Medulla oblongata (tissue), 1 donor: ENCODE results near the gene CSGALNACT2.
"Not testable (repeated sequence)": the region's sequence is repeated elsewhere in the genome, so short reads cannot be mapped to it uniquely, and the experiment has no call there.

Source experiments
- DNase-seq: peaks from one replicate; pipeline ENCODE4 v3.0.0-alpha.2; 2015; ENCODE audit errors: extremely low spot score

Gene CSGALNACT2

DNA sequence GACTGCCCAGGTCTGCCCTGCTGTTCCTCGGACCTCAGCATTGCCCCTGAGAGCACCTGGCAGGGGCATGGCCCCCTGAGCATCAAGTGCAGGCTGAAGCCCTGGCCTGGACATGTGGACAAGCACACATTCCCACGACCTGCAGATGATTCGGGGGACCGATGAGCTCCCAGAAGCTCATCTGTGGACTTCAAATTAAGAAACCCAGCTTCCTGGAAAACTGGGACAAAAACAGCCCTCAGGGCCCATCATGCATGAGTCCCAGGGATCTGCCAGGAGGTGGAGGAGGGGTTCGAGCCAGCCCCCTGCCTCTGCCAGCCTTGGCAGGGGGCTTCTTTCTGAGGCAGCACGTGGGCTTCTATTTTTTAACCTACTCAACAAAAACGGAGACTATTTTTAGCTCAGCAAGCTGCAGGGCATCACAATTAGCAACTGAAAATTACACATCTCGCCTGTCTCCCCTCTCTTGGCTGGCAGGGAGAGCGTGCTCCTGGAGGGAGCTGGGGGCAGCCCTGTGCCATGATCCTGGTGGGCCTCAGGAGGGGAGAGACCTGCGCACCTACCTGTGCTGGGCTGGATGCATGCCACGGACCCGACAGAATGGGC lies 76.8 kb downstream of the CSGALNACT2 start:
- peak; percentile 68 for DNase-seq

- peak; percentile 61 for DNase-seq
Observed at GRCh38 chr10:43215758-43216455, 77.7 kb downstream of the CSGALNACT2 start.

- DNase-seq = no peak
Observed at GRCh38 chr10:43216931-43217562, 78.8 kb downstream of the CSGALNACT2 start.

DNA sequence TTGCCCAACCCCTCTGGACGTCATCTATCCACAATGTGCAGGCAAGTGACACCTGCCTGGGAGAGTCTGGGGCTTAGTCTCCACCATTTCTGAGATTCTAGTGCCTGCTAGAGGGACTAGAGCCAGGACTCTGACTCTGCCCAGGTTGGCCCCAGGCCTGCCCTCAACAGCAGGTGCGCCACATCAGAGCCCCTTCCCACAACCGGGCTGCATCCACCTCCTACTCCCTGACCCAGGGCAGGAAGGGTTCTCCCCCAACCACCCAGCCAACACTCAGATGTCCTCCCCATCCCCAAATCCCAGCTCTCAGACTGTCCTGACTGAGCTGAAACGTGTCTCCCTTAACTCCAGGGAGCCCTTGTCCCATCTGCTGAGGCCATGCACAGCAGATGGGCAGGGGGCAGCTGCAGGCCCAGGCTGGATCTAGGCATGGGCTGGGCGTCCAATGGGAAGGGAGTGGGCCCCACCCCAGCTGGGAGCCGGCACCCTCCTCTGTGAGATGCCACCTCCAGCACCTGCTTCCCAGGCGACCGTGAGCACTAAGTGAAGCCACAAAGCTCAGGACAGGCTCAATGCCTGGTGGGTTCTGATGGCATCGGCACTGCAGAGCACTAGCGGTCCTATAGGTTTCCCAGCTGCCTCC lies 79.4 kb downstream of the CSGALNACT2 start:
- no peak for DNase-seq

GRCh38 chr10:43218206-43218950 lies 80.1 kb downstream of the CSGALNACT2 start:
- peak; percentile 79 for DNase-seq

GRCh38 chr10:43218951-43219837 lies 80.9 kb downstream of the CSGALNACT2 start:
- peak; percentile 24 for DNase-seq

DNA sequence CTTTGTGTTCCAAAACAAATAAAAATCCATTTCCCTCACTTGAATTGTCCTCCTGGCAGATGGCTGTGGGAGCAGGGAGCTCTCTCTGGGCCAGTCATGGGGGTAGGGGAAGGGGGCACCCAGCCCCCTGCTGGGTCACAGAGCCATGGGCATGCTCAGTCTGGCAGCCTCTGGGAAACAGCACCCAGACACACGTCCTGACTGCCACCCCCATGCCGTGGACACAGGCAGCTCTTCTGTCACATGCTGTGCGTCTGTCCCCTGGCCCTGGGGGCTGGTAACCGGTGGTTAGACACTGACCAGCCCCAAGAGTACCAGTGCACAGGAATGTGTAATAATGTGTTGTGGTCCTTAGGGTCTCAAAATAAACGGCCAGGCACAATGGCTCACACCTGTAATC lies 81.6 kb downstream of the CSGALNACT2 start:
- no peak for DNase-seq

- not testable (repeated sequence) for DNase-seq
Observed at GRCh38 chr10:43220251-43220650, 82.0 kb downstream of the CSGALNACT2 start.

DNA sequence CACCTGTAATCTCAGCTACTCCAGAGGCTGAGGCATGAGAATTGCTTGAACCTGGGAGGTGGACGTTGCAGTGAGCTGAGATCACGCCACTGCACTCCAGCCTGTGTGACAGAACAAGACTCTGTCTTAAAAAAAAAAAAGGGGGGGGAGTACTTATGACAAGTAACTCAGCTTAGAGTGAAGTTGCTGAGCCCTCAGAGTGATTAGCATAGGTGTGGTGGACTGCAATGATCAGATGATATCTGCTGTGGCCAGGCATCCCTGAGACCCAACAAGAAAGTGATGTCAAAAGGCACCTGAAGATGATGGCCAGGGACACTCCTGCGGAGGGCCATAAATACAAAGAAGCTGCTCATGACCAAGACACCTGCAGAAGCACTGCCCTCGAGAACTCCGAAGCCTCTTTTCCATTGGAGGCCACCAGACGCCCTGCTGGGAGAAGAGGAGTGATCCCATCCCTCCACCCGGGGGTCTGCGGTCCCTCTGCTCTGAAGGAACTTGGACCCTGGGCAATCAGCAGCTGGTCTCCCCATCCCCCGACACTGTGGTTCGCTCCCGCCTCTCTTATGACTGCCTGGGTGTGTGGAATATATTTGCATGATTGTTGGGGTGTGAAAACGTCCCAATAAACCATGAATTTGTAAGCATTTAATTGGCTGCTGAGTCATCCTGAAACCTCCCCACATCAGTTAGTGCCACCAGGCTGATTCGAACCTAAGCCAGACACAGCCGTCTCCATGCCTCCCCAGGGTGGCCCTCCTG lies 82.6 kb downstream of the CSGALNACT2 start:
- no peak for DNase-seq

GRCh38 chr10:43221419-43222209 lies 83.4 kb downstream of the CSGALNACT2 start:
- DNase-seq = no peak

DNA sequence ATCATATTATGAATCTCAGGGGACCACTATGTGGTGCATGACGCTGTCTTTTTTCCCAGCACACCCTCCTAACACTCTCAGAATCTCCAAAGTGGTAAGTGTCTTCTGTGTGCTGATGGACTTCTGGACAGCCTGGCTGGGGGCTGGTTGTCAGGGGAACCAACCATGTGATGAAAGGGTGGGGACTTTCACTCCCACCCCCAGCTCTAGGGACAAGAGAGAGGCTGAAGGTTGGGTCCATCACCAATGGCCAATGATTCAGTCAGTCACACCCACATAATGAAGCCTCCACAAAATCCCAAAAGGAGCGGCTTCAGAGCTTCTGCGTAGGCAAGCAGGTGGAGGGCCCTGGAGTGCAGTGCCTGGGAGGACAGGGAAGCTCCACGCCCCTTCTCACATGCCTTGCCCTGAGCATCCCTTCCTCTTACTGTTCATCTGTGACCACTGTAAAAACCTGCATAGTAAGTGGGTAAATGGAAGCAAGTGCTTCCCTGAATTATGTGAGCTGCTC lies 84.0 kb downstream of the CSGALNACT2 start:
- no peak for DNase-seq

GRCh38 chr10:43223056-43223455 lies 84.8 kb downstream of the CSGALNACT2 start:
- DNase-seq = no peak

DNA sequence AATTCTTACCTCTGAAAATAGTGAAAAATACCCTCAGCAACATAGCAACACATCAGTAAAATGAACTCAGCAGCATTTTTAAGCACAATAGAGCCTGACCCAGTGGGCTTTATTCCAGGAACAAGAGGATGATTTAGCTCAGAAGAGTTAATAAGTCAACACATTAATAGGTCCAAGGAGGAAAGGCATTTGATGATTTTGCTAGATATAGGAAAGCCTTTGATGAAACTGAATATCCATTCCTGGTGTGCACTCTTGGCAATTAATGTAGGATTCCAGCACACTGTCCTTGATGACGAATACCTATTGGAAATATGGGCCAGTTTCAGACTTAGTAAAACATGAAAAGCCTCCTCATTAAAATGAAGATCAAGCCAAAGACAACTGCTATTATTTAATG lies 86.1 kb downstream of the CSGALNACT2 start:
- DNase-seq = no peak

GRCh38 chr10:43225004-43225786 lies 87.0 kb downstream of the CSGALNACT2 start:
- no peak for DNase-seq

DNA sequence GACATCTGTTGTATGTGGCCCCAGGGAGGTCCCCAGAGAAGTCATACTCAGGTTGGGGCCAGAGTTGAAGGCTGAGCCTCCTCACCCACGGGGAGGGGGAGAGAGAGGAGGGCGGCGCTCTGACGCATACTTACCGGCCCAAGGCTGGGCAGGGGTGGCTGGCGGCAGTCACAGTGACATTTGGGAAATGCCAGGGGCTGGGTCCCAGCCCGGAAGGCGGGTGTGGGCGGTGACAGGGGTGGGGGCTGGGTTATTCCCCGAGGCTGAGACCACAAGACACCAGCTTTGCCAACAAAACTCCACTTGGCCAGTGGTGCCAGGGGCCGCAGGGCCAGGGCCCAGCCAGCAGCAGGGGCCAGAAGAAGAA lies 87.5 kb downstream of the CSGALNACT2 start:
- DNase-seq = peak; percentile 64

- DNase-seq = no peak
Observed at GRCh38 chr10:43226441-43226840, 88.2 kb downstream of the CSGALNACT2 start.

GRCh38 chr10:43226851-43227845 lies 88.9 kb downstream of the CSGALNACT2 start:
- no peak for DNase-seq
